HCT116 (cell line): ENCODE data around the gene ARHGAP10. TPM values are rescaled to one million over a fixed set of nuclear protein-coding genes. Genes with fewer than 3 reads are reported as not detected.

Experiments
- ATAC-seq: fragments of 200-7000 bp; cut with Tn5 transposase; 2 replicates; pipeline ENCODE4 v1.9.1; 2020; ENCODE audit warnings: mild to moderate bottlenecking, moderate library complexity
- BruUV-seq: library from RNA; stranded (reverse); fragments of 400-500 nt; replicated peaks from 2 replicates; lab custom pipeline; 2021; lab: Mats Ljungman, UMichigan
- CTCF ChIA-PET: fragments of 300-600 bp; sonication (Branson Sonifier 250); formaldehyde crosslinking; loops from one replicate; lab custom pipeline; 2021; ENCODE audit warnings: antibody characterized with exemption; lab: Charles Lee
- POLR2A ChIA-PET: fragments of 300-600, 350-600 bp; sonication (Branson Sonifier 250); formaldehyde crosslinking; loops from one replicate; lab custom pipeline; 2021; ENCODE audit warnings: antibody characterized with exemption; lab: Charles Lee
- RAD21 ChIA-PET, 2 experiments: fragments of 300-600 bp; sonication (Branson Sonifier 250); formaldehyde crosslinking; loops; one replicate each; lab custom pipeline; 2023; ENCODE audit warnings: low total read pairs in 2 of 2; ENCODE audit not compliant: uncharacterized antibody in 2 of 2, unreplicated experiment in 2 of 2, low non-redundant PET in 1 of 2; lab: Charles Lee
- DNase-seq: peaks from one replicate; pipeline ENCODE4 v3.0.0-alpha.2; 2010; ENCODE audit warnings: low read depth, low spot score
- H2AFZ ChIP-seq: fragments of 200-600 bp; shearing (Covaris generic), sonication (generic); 2 replicates; pipeline ENCODE4 v1.6.1; 2017; ENCODE audit warnings: low read depth, mixed run types, mixed read lengths, antibody characterized with exemption, low read length; ENCODE audit not compliant: poor library complexity, severe bottlenecking
- H3K27ac ChIP-seq: 2 replicates; pipeline ENCODE4 v1.5.1; 2012; ENCODE audit warnings: low read depth, low read length
- H3K27me3 ChIP-seq: fragments of 200-600 bp; sonication (generic); 2 replicates; pipeline ENCODE4 v1.6.1; 2016; ENCODE audit warnings: mixed run types, low read length, mixed read lengths; ENCODE audit not compliant: insufficient read depth
- H3K36me3 ChIP-seq, 2 experiments: fragments of 200-500 bp in 1 of 2; fragments of 200-600 bp in 1 of 2; sonication (Bioruptor generic) in 1 of 2; sonication (generic) in 1 of 2; 2 replicates each; pipeline versions ENCODE4 v1.5.1 to v1.6.1; 2014 to 2016; ENCODE audit warnings: low read length in 2 of 2, inconsistent platforms in 1 of 2, mixed read lengths in 1 of 2, mixed run types in 1 of 2; ENCODE audit not compliant: insufficient read depth in 2 of 2, control insufficient read depth in 1 of 2
- H3K4me1 ChIP-seq, 2 experiments: fragments of 200-600 bp in 1 of 2; sonication (generic) in 1 of 2; 2 replicates each; pipeline versions ENCODE4 v1.5.1 to v1.6.1; 2012 to 2017; ENCODE audit warnings: low read length in 2 of 2, inconsistent platforms in 1 of 2, mild to moderate bottlenecking in 1 of 2, mixed read lengths in 1 of 2, mixed run types in 1 of 2, moderate library complexity in 1 of 2; ENCODE audit not compliant: insufficient read depth in 2 of 2, control insufficient read depth in 1 of 2
- H3K4me2 ChIP-seq: fragments of 200-600 bp; sonication (generic); 2 replicates; pipeline ENCODE4 v1.6.1; 2017; ENCODE audit warnings: mixed run types, low read length, mixed read lengths
- H3K4me3 ChIP-seq, 2 experiments: fragments of 200-600 bp in 1 of 2; sonication (generic) in 1 of 2; replicated peaks in 1 of 2; 2 replicates each; pipeline ENCODE4 v1.5.1; 2011 to 2016; ENCODE audit warnings: low read length in 2 of 2, control low read depth in 1 of 2, low read depth in 1 of 2, mild to moderate bottlenecking in 1 of 2, mixed read lengths in 1 of 2, mixed run types in 1 of 2
- H3K79me2 ChIP-seq: fragments of 200-600 bp; sonication (generic); 2 replicates; pipeline ENCODE4 v1.6.1; 2017; ENCODE audit warnings: mild to moderate bottlenecking, mixed run types, low read length, moderate library complexity, mixed read lengths; ENCODE audit not compliant: insufficient read depth
- H3K9ac ChIP-seq: fragments of 200-600 bp; sonication (generic); 2 replicates; pipeline ENCODE4 v1.6.1; 2016; ENCODE audit warnings: low read length, mixed read lengths
- H3K9me2 ChIP-seq: fragments of 200-600 bp; sonication (generic), shearing (Covaris generic); 2 replicates; pipeline ENCODE4 v1.6.1; 2017; ENCODE audit warnings: mixed run types, mild to moderate bottlenecking, moderate library complexity; ENCODE audit not compliant: insufficient read depth
- H3K9me3 ChIP-seq, 2 experiments: fragments of 200-500 bp in 1 of 2; fragments of 200-600 bp in 1 of 2; sonication (Bioruptor generic) in 1 of 2; sonication (generic) in 1 of 2; 2 replicates each; pipeline ENCODE4 v1.6.1; 2014 to 2017; ENCODE audit warnings: low read length in 2 of 2, mixed read lengths in 2 of 2, inconsistent platforms in 1 of 2, low read depth in 1 of 2, mild to moderate bottlenecking in 1 of 2, mixed run types in 1 of 2, moderate library complexity in 1 of 2; ENCODE audit not compliant: control insufficient read depth in 1 of 2, insufficient read depth in 1 of 2
- H4K20me1 ChIP-seq: fragments of 200-600 bp; sonication (generic), shearing (Covaris generic); 2 replicates; pipeline ENCODE4 v1.6.1; 2017; ENCODE audit warnings: mixed run types, mild to moderate bottlenecking, moderate library complexity; ENCODE audit not compliant: insufficient read depth
- CTCF ChIP-seq, 3 experiments: fragments of 200-600 bp in 1 of 3; sonication (generic) in 1 of 3; IDR thresholded peaks in 2 of 3; conservative IDR thresholded peaks in 1 of 3; 2 replicates each; pipeline ENCODE4 v1.5.1; 2012 to 2017; ENCODE audit warnings: low read depth in 2 of 3, low read length in 2 of 3, antibody characterized with exemption in 1 of 3, borderline replicate concordance in 1 of 3, control low read depth in 1 of 3, mild to moderate bottlenecking in 1 of 3, mixed read lengths in 1 of 3, mixed run types in 1 of 3, moderate library complexity in 1 of 3; ENCODE audit not compliant: insufficient read depth in 1 of 3
- ELF1 ChIP-seq: IDR thresholded peaks from 2 replicates; pipeline ENCODE4 v1.6.1; 2012; ENCODE audit warnings: low read depth, borderline replicate concordance
- EZH2 ChIP-seq: fragments of 200-600 bp; sonication (generic); IDR thresholded peaks from 2 replicates; pipeline ENCODE4 v1.6.1; 2017; ENCODE audit warnings: antibody characterized with exemption, mixed run types
- JUND ChIP-seq: IDR thresholded peaks from 2 replicates; pipeline ENCODE4 v1.6.1; 2012
- MAX ChIP-seq: IDR thresholded peaks from 2 replicates; pipeline ENCODE4 v1.6.1; 2012
- RAD21 ChIP-seq: IDR thresholded peaks from 2 replicates; pipeline ENCODE4 v1.6.1; 2012; ENCODE audit warnings: low read depth, mild to moderate bottlenecking
- REST ChIP-seq: IDR thresholded peaks from 2 replicates; pipeline ENCODE4 v1.6.1; 2012; ENCODE audit warnings: low read depth
- SIN3A ChIP-seq: IDR thresholded peaks from 2 replicates; pipeline ENCODE4 v1.6.1; 2012; ENCODE audit warnings: low read depth
- SP1 ChIP-seq: IDR thresholded peaks from 2 replicates; pipeline ENCODE4 v1.6.1; 2012; ENCODE audit warnings: low read depth
- TCF7L2 ChIP-seq: IDR thresholded peaks from 2 replicates; pipeline ENCODE4 v1.7.0; 2011; ENCODE audit warnings: borderline replicate concordance, inconsistent platforms; ENCODE audit not compliant: insufficient read depth, insufficient read length; ENCODE audit errors: extremely low read depth
- ZNF274 ChIP-seq: fragments of 200-500 bp; sonication (Bioruptor generic); IDR thresholded peaks from 2 replicates; pipeline ENCODE4 v1.6.1; 2014; ENCODE audit warnings: mild to moderate bottlenecking, low read depth, low read length, inconsistent platforms
- intact Hi-C: fragments of 100-400 bp; cut with micrococcal nuclease; formaldehyde crosslinking; loops from 2 replicates; pipeline ENCODE4 v1.10.0; 2022
- total RNA-seq: library from RNA; stranded (reverse); gene quantifications from one replicate; pipeline ENCODE4 v1.2.1, GENCODE V29; 2021; ENCODE audit not compliant: unreplicated experiment

The ARHGAP10 gene
- total RNA-seq, 1 experiment from 2014 or later: 24.7 TPM

- Histone ChIP-seq H3K27ac (no peak overlapping the region), H3K4me2 (no peak overlapping the region), H3K9me3 (no peaks in the 10 kb centered on the region), H3K9me2 (no peaks in the 10 kb centered on the region), H4K20me1 (peaks cover 7% of the 10 kb centered on the region; the same call in 1 of the 2 replicates), H3K36me3 (peaks cover 0 to 4% of the 10 kb centered on the region in 2 experiments; a peak in 1 of 4 replicates), H3K79me2 (0 out of 2 replicates have a peak, but pooled peaks cover 2% of the 10 kb centered on the region), H3K4me1 (no peaks in the 10 kb centered on the region), H3K9ac (no peak overlapping the region), H3K4me3 (no peak overlapping the region), H3K27me3 (no peaks in the 10 kb centered on the region), H2AFZ (no peak overlapping the region)
- RAD21 ChIA-PET: no interaction called here
- TSS peak; percentile 17 for BruUV-seq
- TF ChIP-seq ZNF274 (no peak), SP1 (no peak), ELF1 (no peak), EZH2 (no peak), TCF7L2 (no peak), JUND (no peak), RAD21 (no peak), SIN3A (no peak), REST (no peak), CTCF (IDR thresholded peaks at IDR 0.05 in 2 of 3, conservative IDR thresholded peaks at IDR 0.05 in 1 of 3; ENCODE audit: borderline replicate concordance in 1 of 3, insufficient read depth in 1 of 3, low read depth in 2 of 3, low read length in 2 of 3) (no peak), MAX (no peak)
- ATAC-seq (no peak), DNase-seq (no peak)
- intact Hi-C loops: no loop called here
- POLR2A ChIA-PET: no interaction called here
- CTCF ChIA-PET: interaction anchor here (1.2 to 1.4 kb wide), 2 partner anchors 17 to 18 kb away, joined by 3 to 5 read pairs; no protein-coding TSS in a partner anchor
Measured at GRCh38 chr4:147848634-147849033, 116.7 kb downstream of the ARHGAP10 start.
